ENCODE results near the gene ADCY9. TPM values are rescaled to one million over a fixed set of nuclear protein-coding genes. Genes with fewer than 3 reads are reported as not detected.

Gene ADCY9
- total RNA-seq, 1 donor from 2014 or later: 1.3 TPM

GRCh38 chr16:3984111-3985060 is 131.9 kb downstream of the ADCY9 start:
- Mint-ChIP-seq H3K4me1 (no peaks in the 10 kb centered on the region), H3K27ac (no peak overlapping the region), H3K4me3 (no peak overlapping the region), H3K36me3 (ENCODE audit: low read depth) (no peaks in the 10 kb centered on the region), H3K27me3 (peaks cover 11% of the 10 kb centered on the region), H3K9me3 (no peaks in the 10 kb centered on the region)
- ATAC-seq (ENCODE audit: low read depth) (no peak), DNase-seq (no peak)
- intact Hi-C loops (cut with micrococcal nuclease): no loop called here
- CTCF ChIA-PET: no interaction called here
- POLR2A ChIA-PET: no interaction called here
- no peak for TF ChIP-seq CTCF (IDR thresholded peaks at IDR 0.05)

- ChIA-PET CTCF (interaction anchor here (1.4 to 2.1 kb wide), 2 partner anchors 271 to 347 kb away, joined by 6 to 9 read pairs; no protein-coding TSS in a partner anchor), POLR2A (no interaction called here)
- H3K4me3 Mint-ChIP-seq: no peak overlapping the region
- no peaks in the 10 kb centered on the region for H3K4me1 Mint-ChIP-seq
- ATAC-seq (ENCODE audit: low read depth) (no peak), DNase-seq (no peak)
- peaks cover 11% of the 10 kb centered on the region for H3K27me3 Mint-ChIP-seq
- intact Hi-C loops (cut with micrococcal nuclease): loop anchor here (1.0 to 2.0 kb wide), 2 partner anchors 271 to 420 kb away; no protein-coding TSS in a partner anchor
- H3K36me3 Mint-ChIP-seq (ENCODE audit: low read depth): no peaks in the 10 kb centered on the region
- H3K9me3 Mint-ChIP-seq: no peaks in the 10 kb centered on the region
- no peak overlapping the region for H3K27ac Mint-ChIP-seq
- no peak for TF ChIP-seq CTCF (IDR thresholded peaks at IDR 0.05)
Measured at GRCh38 chr16:3983081-3983520, 133.1 kb downstream of the ADCY9 start.

GRCh38 chr16:3982216-3982615 is 134.0 kb downstream of the ADCY9 start:
- Mint-ChIP-seq H3K27me3 (peaks cover 8% of the 10 kb centered on the region), H3K4me3 (no peak overlapping the region), H3K27ac (no peak overlapping the region), H3K4me1 (no peaks in the 10 kb centered on the region), H3K36me3 (ENCODE audit: low read depth) (no peaks in the 10 kb centered on the region), H3K9me3 (no peaks in the 10 kb centered on the region)
- DNase-seq (no peak), ATAC-seq (ENCODE audit: low read depth) (no peak)
- TF ChIP-seq CTCF (IDR thresholded peaks at IDR 0.05): no peak
- intact Hi-C loops (cut with micrococcal nuclease): loop anchor here (2.0 kb wide), 1 partner anchor 421 kb away; no protein-coding TSS in a partner anchor
- ChIA-PET POLR2A (no interaction called here), CTCF (interaction anchor here (2.1 kb wide), 1 partner anchor 272 kb away, joined by 9 read pairs; no protein-coding TSS in a partner anchor)

- ATAC-seq (ENCODE audit: low read depth) (no peak), DNase-seq (no peak)
- intact Hi-C loops (cut with micrococcal nuclease): no loop called here
- Mint-ChIP-seq H3K27me3 (peaks cover 6% of the 10 kb centered on the region), H3K36me3 (ENCODE audit: low read depth) (no peaks in the 10 kb centered on the region), H3K27ac (no peak overlapping the region), H3K4me1 (no peaks in the 10 kb centered on the region), H3K9me3 (no peaks in the 10 kb centered on the region), H3K4me3 (no peak overlapping the region)
- no peak for TF ChIP-seq CTCF (IDR thresholded peaks at IDR 0.05)
- POLR2A ChIA-PET: interaction anchor here (0.6 kb wide), 1 partner anchor 39 kb away, joined by 3 read pairs; no protein-coding TSS in a partner anchor
- CTCF ChIA-PET: no interaction called here
Measured at GRCh38 chr16:3980253-3981111, 135.8 kb downstream of the ADCY9 start.

All from activated B cell treated with CpG ODN at 0.5 μM for 24 hours (primary cell).